Heart left ventricle (tissue), 16 donors: ENCODE data around the gene ADCY7. TPM values are rescaled to one million over a fixed set of nuclear protein-coding genes. Genes with fewer than 3 reads are reported as not detected.
A peak's percentile ranks its signal among the peaks of the same experiment; 100 is the strongest.

Experiments
- ATAC-seq, 4 donors: fragments of 200-7000 bp; cut with Tn5 transposase; one replicate each; pipeline ENCODE4 v1.9.1; 2020 to 2022; ENCODE audit warnings: moderate library complexity in 4 of 4, mild to moderate bottlenecking in 3 of 4, moderate number of reproducible peaks in 1 of 4
- DNase-seq, 5 donors: peaks; one replicate each; pipeline ENCODE4 v3.0.0-alpha.2; 2020
- H3K27ac ChIP-seq, 12 donors: fragments of 200-600 bp; sonication (generic) in 4 of 12; one replicate each; pipeline versions ENCODE4 v1.5.0 to v1.8.0; 2016 to 2022; ENCODE audit warnings: mild to moderate bottlenecking in 2 of 12
- H3K27me3 ChIP-seq, 9 donors: fragments of 200-600 bp; sonication (generic) in 2 of 9; one replicate each; pipeline versions ENCODE4 v1.5.1 to v1.8.0; 2016 to 2022; ENCODE audit warnings: mild to moderate bottlenecking in 3 of 9
- H3K36me3 ChIP-seq, 9 donors: fragments of 200-600 bp; sonication (generic) in 2 of 9; one replicate each; pipeline versions ENCODE4 v1.5.0 to v1.8.0; 2018 to 2022; ENCODE audit warnings: mild to moderate bottlenecking in 2 of 9
- H3K4me1 ChIP-seq, 12 donors: fragments of 200-600 bp; sonication (generic) in 4 of 12; one replicate each; pipeline versions ENCODE4 v1.5.0 to v1.8.0; 2016 to 2022; ENCODE audit warnings: mild to moderate bottlenecking in 3 of 12
- H3K4me3 ChIP-seq, 12 donors: fragments of 200-600 bp; sonication (generic) in 4 of 12; one replicate each; pipeline versions ENCODE4 v1.5.0 to v1.8.0; 2017 to 2022; ENCODE audit warnings: mild to moderate bottlenecking in 9 of 12, moderate library complexity in 4 of 12
- H3K9me3 ChIP-seq, 12 donors: fragments of 200-600 bp; sonication (generic) in 4 of 12; one replicate each; pipeline versions ENCODE4 v1.5.0 to v1.8.0; 2016 to 2022; ENCODE audit warnings: mild to moderate bottlenecking in 1 of 12
- POLR2A ChIP-seq, 2 donors: fragments of 450-650 bp; IDR thresholded peaks; one replicate each; pipeline ENCODE4 v1.6.1; 2017; ENCODE audit warnings: antibody characterized with exemption in 2 of 2, mild to moderate bottlenecking in 2 of 2, moderate library complexity in 2 of 2
- WGBS, 4 donors: extraction: QIAGEN DNeasy Blood & Tissue Kit in 2 of 4; methylation state at CpG; one replicate each; pipeline versions ENCODE4 v1.1.5 to v1.1.7; 2013 to 2018; 5-methylcytosine and 5-hydroxymethylcytosine counted together
- intact Hi-C, 10 donors: fragments of 100-400 bp; cut with DNase I; formaldehyde crosslinking; loops; one replicate each; pipeline versions ENCODE4 v1.11.1 to v1.14.2; 2022
- polyA plus RNA-seq, 2 donors: library from polyadenylated mRNA; stranded (reverse); fragments of 200-250 nt; gene quantifications; one replicate each; pipeline ENCODE4 v1.2.3, GENCODE V29; 2013
- total RNA-seq, 9 donors: library from RNA; depleted of rRNA in 2 of 9; stranded (reverse); fragments of >200 nt in 2 of 9; fragmentation: NEBNext Ultra II Directional in 3 of 9; extraction: Animal tissue kit (Norgen Biotek cat#: 25700) in 3 of 9; gene quantifications; one replicate each; pipeline versions ENCODE4 v1.1.0 to v1.2.4, GENCODE V29; 2016 to 2023
- TF ChIP-seq, protein P1 (sequence below), 12 donors: fragments of 200-600 bp; sonication (generic) in 4 of 12; IDR thresholded peaks; one replicate each; pipeline versions ENCODE4 v1.5.0 to v1.8.0; 2018 to 2022; ENCODE audit warnings: antibody characterized with exemption in 12 of 12, mild to moderate bottlenecking in 5 of 12
- donor health status: ischemic (EF 13 %, LVEDD 7.1; RV severe dilation, severe dysfunction).
- donor health status: healthy with polysubstance abuse.
- donor health status: DM: no; HTN: yes; CAD: no.
- donor health status: DM: no; HTN: no; CAD: no.
- donor health status: ischemic (EF 25% LVEDD 6.9; RV normal size, moderate dysfunction).
- donor health status: ischemic (EF 25% LVEDD 5.7; RV mildly dilated, moderate dysfunction).
- donor health status: healthy.
- donor health status: DM: yes; HTN: yes; CAD: no.
- donor health status: ischemic (EF 35%, LVEDD 5.7; RV mildly dilated, moderate dysfunction).
- donor health status: nonischemic (EF 11% LVEDD 7.7; RV severe dilation, severe dysfunction).
- donor health status: DM: yes; HTN: yes; CAD: no.
- donor health status: PGD.
- donor health status: ischemic (EF 29% LVEDD 5.4; RV normal size, mild dysfunction).
- donor health status: nonischemic (EF 23%, LVEDD 6.1; RV moderate dilation, normal function).

The ADCY7 gene
- total and polyA plus RNA-seq, 11 donors = 3.2 to 46.7 (median 5.3) TPM

DNA sequence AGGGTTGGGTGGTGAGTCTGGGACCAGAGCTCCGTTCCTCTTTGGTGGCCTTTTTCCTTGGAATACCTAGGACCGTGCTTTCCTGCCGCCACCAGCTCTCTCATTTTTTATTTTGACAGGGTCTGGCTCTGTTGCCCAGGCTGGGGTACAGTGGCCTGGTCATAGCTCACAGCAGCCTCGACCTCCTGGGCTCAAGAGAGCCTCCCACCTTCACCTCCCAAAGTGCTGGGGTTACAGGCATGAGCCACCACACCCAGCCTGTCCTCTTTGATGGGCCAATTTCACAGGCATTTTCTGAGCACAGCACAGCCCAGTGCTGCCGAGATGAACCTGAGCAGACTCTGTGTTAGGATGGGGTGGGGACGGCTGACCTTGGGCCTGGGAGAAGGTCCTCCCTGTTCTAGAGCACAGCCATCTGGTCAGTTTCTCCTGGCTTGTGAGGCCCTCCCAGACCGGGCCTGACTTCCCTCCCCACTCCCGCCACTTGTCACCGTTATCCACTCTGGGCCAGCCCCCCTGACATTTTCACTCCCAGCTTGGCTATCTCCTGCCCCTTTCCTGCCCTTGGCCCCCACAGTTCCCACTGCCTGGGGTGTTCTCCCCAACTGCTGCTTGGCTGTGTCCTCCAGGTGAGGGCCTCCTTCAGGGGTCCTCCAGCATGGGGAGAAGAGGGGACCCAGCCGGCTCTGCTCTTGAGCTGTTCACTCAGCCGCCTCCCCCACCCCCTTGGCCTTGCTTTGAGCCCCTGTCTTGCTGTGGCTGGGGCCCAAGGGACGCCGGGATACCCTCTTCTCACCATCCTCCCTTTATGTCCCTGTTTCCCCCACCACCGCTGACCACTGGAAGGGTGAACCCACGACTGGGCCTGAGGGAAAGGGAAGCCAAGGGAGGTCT is 5.0 kb downstream of the ADCY7 start:
- intact Hi-C loops = no loop called here
- whole genome bisulfite sequencing, 4 donors = 80 to 89% (median 86%) methylated on average over 14 to 15 of the region's 15 CpGs
- H3K36me3 ChIP-seq = no peaks in the 10 kb centered on the region
- peak overlapping the region in 1 of 12 donors; percentile 95 for H3K27ac ChIP-seq
- no peak for ATAC-seq
- H3K9me3 ChIP-seq = no peaks in the 10 kb centered on the region
- no peaks in the 10 kb centered on the region for H3K27me3 ChIP-seq
- DNase-seq = peak in 2 of 5 donors; percentile 16 to 49
- peaks cover 0 to 91% (median 0%) of the 10 kb centered on the region in 12 donors for H3K4me1 ChIP-seq
- no peak for TF ChIP-seq POLR2A (IDR thresholded peaks at IDR 0.05)
- TF ChIP-seq, protein P1, sequence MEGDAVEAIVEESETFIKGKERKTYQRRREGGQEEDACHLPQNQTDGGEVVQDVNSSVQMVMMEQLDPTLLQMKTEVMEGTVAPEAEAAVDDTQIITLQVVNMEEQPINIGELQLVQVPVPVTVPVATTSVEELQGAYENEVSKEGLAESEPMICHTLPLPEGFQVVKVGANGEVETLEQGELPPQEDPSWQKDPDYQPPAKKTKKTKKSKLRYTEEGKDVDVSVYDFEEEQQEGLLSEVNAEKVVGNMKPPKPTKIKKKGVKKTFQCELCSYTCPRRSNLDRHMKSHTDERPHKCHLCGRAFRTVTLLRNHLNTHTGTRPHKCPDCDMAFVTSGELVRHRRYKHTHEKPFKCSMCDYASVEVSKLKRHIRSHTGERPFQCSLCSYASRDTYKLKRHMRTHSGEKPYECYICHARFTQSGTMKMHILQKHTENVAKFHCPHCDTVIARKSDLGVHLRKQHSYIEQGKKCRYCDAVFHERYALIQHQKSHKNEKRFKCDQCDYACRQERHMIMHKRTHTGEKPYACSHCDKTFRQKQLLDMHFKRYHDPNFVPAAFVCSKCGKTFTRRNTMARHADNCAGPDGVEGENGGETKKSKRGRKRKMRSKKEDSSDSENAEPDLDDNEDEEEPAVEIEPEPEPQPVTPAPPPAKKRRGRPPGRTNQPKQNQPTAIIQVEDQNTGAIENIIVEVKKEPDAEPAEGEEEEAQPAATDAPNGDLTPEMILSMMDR (IDR thresholded peaks at IDR 0.05) = no peak
- H3K4me3 ChIP-seq = no peak overlapping the region

DNA sequence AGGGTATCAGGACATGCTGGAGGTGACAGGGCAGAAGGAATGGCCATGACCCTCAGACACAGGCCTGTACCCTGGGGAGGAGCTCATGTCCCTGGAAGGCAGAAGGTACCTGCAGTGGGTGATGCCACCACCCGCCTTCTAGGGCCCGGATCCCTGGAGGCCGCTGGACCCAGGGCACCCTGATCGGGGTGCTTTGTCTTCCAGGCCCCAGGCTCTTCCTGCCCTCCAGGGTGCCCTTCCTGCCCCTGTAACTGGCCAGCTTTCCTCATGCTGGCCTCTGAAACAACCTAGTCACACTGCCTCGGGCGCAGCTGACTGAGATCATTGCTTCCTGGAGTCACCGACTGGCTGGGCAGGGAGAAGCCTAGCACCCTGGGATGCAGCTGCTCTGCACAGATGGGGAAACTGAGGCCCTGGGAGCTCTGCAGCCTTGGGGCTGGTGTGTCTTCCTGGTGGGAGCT is 5.8 kb downstream of the ADCY7 start:
- intact Hi-C loops = no loop called here
- DNase-seq = peak in 2 of 5 donors; percentile 18 to 43

DNA sequence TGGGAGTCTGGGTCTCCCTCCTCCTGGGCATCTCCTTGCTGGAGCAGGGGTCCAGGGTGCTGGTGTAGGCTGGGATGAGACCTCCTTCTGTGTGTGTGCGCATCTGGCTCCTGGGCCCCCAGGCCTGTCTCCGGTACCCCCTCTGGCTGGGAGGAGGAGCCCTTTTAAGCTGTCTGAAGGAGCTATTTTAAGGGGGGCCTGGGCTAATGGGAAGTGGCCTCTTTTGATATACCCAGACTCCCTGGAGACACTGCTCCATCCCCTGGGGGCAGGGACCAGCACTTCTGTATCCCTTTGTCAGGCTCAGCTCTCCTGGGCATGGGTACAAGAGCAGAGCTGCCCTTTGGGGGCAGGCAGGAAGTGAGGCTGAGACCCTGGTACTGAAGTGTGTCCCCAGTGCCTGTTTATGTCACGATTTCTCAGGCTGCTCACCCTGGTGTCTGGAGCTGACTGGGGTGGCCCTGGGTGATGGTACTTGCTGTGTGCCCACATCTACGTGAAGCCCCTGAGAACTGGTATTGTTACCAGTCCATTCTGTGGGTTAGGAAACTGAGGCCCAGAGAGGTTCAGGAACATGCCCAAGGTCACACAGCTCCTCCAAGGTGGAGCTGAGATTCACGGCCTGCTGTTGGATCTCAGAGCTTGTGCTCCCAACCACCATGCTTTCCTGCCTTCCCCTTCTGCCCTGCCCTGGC is 6.5 kb downstream of the ADCY7 start:
- Histone ChIP-seq H3K27ac (peak overlapping the region in 1 of 12 donors; percentile 95), H3K27me3 (no peaks in the 10 kb centered on the region), H3K4me1 (peaks cover 0 to 90% (median 0%) of the 10 kb centered on the region in 12 donors), H3K36me3 (no peaks in the 10 kb centered on the region), H3K9me3 (no peaks in the 10 kb centered on the region), H3K4me3 (peak overlapping the region in 1 of 12 donors; percentile 64)
- no peak for ATAC-seq
- 95 to 98% (median 96%) methylated on average over 4 to 5 of the region's 5 CpGs for WGBS, 4 donors
- DNase-seq = peak in 2 of 5 donors; percentile 21 to 35
- intact Hi-C loops = no loop called here
- no peak for TF ChIP-seq POLR2A (IDR thresholded peaks at IDR 0.05)
- TF ChIP-seq, protein P1 (IDR thresholded peaks at IDR 0.05) = no peak

More for the DNA sequence above, 5.8 kb downstream of the ADCY7 start:
- TF ChIP-seq, protein P1 (IDR thresholded peaks at IDR 0.05) = no peak
- no peak for TF ChIP-seq POLR2A (IDR thresholded peaks at IDR 0.05)
- Histone ChIP-seq H3K27ac (peak overlapping the region in 1 of 12 donors; percentile 95), H3K27me3 (no peaks in the 10 kb centered on the region), H3K4me3 (no peak overlapping the region), H3K9me3 (no peaks in the 10 kb centered on the region), H3K4me1 (peaks cover 0 to 91% (median 0%) of the 10 kb centered on the region in 12 donors), H3K36me3 (no peaks in the 10 kb centered on the region)
- no peak for ATAC-seq
- 73 to 79% (median 76%) methylated on average over 6 to 7 of the region's 7 CpGs; no CpG with 5 or more reads in 1 of the 4 donors for WGBS, 4 donors

DNA sequence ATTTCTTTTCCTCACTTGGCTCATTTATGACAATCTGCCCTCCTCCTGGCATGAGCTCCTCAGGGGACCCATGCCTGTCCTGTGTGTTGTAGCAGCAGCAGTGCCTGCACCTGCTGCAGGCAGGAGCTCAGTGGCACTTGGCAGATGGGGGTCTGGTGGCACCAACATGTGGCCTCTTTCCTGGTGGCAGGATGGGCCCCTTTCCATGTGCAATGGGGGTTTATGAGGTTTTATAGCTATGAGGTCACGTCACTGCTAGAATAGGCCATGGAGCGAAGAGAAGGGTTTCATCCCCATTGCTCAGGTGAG is 7.0 kb downstream of the ADCY7 start:
- intact Hi-C loops = no loop called here
- no peak for ATAC-seq
- peak in 2 of 5 donors; percentile 10 to 19 for DNase-seq

More for the DNA sequence above, 7.0 kb downstream of the ADCY7 start:
- peaks cover 0 to 3% (median 0%) of the 10 kb centered on the region in 12 donors for H3K9me3 ChIP-seq
- H3K4me1 ChIP-seq = peaks cover 0 to 90% (median 0%) of the 10 kb centered on the region in 12 donors
- no peaks in the 10 kb centered on the region for H3K27me3 ChIP-seq
- H3K36me3 ChIP-seq = no peaks in the 10 kb centered on the region
- H3K4me3 ChIP-seq = peak overlapping the region in 1 of 12 donors; percentile 64
- peak overlapping the region in 1 of 12 donors; percentile 95 for H3K27ac ChIP-seq
- 95 to 100% (median 95%) methylated on average over 2 of the region's 2 CpGs for WGBS, 4 donors
- TF ChIP-seq POLR2A (IDR thresholded peaks at IDR 0.05) = no peak
- TF ChIP-seq, protein P1 (IDR thresholded peaks at IDR 0.05) = no peak
